Loucy (cell line): ENCODE measurements around the gene RDH12.

Experiments
- H2AFZ ChIP-seq: fragments of 200-600 bp; sonication (generic); 2 replicates; pipeline ENCODE4 v1.6.0; 2016; ENCODE audit warnings: antibody characterized with exemption, mild to moderate bottlenecking, low read length, moderate library complexity
- H3F3A ChIP-seq: fragments of 200-600 bp; 2 replicates; pipeline ENCODE4 v1.6.0; 2016; ENCODE audit warnings: antibody characterized with exemption, low read depth, mild to moderate bottlenecking
- H3K27me3 ChIP-seq: fragments of 200-600 bp; sonication (generic); 2 replicates; pipeline ENCODE4 v1.6.1; 2014; ENCODE audit warnings: low read length, mild to moderate bottlenecking; ENCODE audit not compliant: insufficient read depth, poor library complexity, severe bottlenecking
- H3K36me3 ChIP-seq: fragments of 200-600 bp; sonication (generic); 2 replicates; pipeline ENCODE4 v1.6.1; 2016; ENCODE audit warnings: low read length; ENCODE audit not compliant: insufficient read depth
- H3K4me1 ChIP-seq: fragments of 200-600 bp; sonication (generic); 2 replicates; pipeline ENCODE4 v1.5.1; 2014; ENCODE audit warnings: low read length, mild to moderate bottlenecking; ENCODE audit not compliant: insufficient read depth, poor library complexity, severe bottlenecking
- H3K4me2 ChIP-seq: fragments of 200-600 bp; sonication (generic); 2 replicates; pipeline ENCODE4 v1.6.0; 2014; ENCODE audit warnings: antibody characterized with exemption, low read length, low read depth, mild to moderate bottlenecking; ENCODE audit not compliant: poor library complexity, severe bottlenecking
- H3K4me3 ChIP-seq: fragments of 200-600 bp; sonication (generic); 2 replicates; pipeline ENCODE4 v1.5.1; 2014; ENCODE audit warnings: low read length, mild to moderate bottlenecking, mixed read lengths; ENCODE audit not compliant: poor library complexity, severe bottlenecking
- H3K79me2 ChIP-seq: fragments of 200-600 bp; sonication (generic); 2 replicates; pipeline ENCODE4 v1.6.1; 2014; ENCODE audit warnings: low read length; ENCODE audit not compliant: insufficient read depth
- H3K9ac ChIP-seq: fragments of 200-600 bp; sonication (generic); 2 replicates; pipeline ENCODE4 v1.6.0; 2014; ENCODE audit warnings: mild to moderate bottlenecking, low read depth, low read length, moderate library complexity; ENCODE audit not compliant: poor library complexity, severe bottlenecking
- H3K9me2 ChIP-seq: fragments of 200-600 bp; sonication (generic); replicated peaks from 2 replicates; pipeline ENCODE4 v1.6.1; 2016; ENCODE audit warnings: low read depth, low read length, mixed read lengths
- H3K9me3 ChIP-seq: fragments of 200-600 bp; sonication (generic); 2 replicates; pipeline ENCODE4 v1.6.1; 2014; ENCODE audit warnings: mild to moderate bottlenecking, antibody characterized with exemption, low read length, low read depth; ENCODE audit not compliant: insufficient read depth
- H4K20me1 ChIP-seq: fragments of 200-600 bp; sonication (generic); 2 replicates; pipeline ENCODE4 v1.6.0; 2014; ENCODE audit warnings: antibody characterized with exemption, low read length, mild to moderate bottlenecking; ENCODE audit not compliant: insufficient read depth, poor library complexity, severe bottlenecking
- CTCF ChIP-seq: fragments of 200-600 bp; sonication (generic); conservative IDR thresholded peaks from 2 replicates; pipeline ENCODE4 v1.5.1; 2014; ENCODE audit warnings: mild to moderate bottlenecking, antibody characterized with exemption, low read length
- EZH2phosphoT487 ChIP-seq: fragments of 200-600 bp; IDR thresholded peaks from 2 replicates; pipeline ENCODE4 v1.6.1; 2018; ENCODE audit warnings: antibody characterized with exemption, mild to moderate bottlenecking, moderate library complexity, borderline replicate concordance

RDH12 gene

DNA sequence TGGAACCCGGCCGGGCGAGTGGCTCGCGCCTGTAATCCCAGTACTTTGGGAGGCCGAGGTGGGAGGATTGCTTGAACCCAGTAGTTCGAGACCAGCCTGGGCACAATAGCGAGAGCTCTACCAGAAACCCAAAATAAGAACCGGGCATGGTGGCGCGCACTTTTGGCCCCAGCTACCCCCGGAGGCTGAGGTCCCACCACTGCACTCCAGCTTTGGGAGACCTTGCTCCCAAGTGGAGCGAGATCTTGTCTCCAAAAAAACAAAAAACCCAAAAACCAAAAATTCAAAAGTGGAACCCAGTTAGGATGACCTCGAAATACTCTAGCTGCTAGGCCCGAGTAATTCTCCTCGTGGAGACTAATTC is 26.5 kb upstream of the RDH12 start:
- Histone ChIP-seq H3K4me3 (peak overlapping the region; percentile 88), H3K9me3 (no peaks in the 10 kb centered on the region), H3K9ac (peak overlapping the region; percentile 76), H2AFZ (peak overlapping the region; percentile 91; the same call in 1 of the 2 replicates), H3K4me1 (peaks cover 32% of the 10 kb centered on the region), H3K4me2 (peak overlapping the region; percentile 99), H4K20me1 (peaks cover 32% of the 10 kb centered on the region), H3K9me2 (no peaks in the 10 kb centered on the region), H3K79me2 (peaks cover 38% of the 10 kb centered on the region), H3F3A (no peaks in the 10 kb centered on the region), H3K27me3 (no peaks in the 10 kb centered on the region), H3K36me3 (peaks cover 36% of the 10 kb centered on the region)
- TF ChIP-seq EZH2phosphoT487 (no peak), CTCF (no peak)

- peaks cover 13% of the 10 kb centered on the region for H4K20me1 ChIP-seq
- H3K4me2 ChIP-seq, result no peak overlapping the region
- H3K27me3 ChIP-seq, result no peaks in the 10 kb centered on the region
- H3K4me3 ChIP-seq, result no peak overlapping the region
- peaks cover 13% of the 10 kb centered on the region for H3K4me1 ChIP-seq
- no peak overlapping the region for H2AFZ ChIP-seq
- H3F3A ChIP-seq, result no peaks in the 10 kb centered on the region
- H3K36me3 ChIP-seq, result peaks cover 69% of the 10 kb centered on the region
- no peak for TF ChIP-seq EZH2phosphoT487
- no peak for TF ChIP-seq CTCF
- H3K79me2 ChIP-seq, result peaks cover 17% of the 10 kb centered on the region
- H3K9me2 ChIP-seq, result no peaks in the 10 kb centered on the region
- H3K9me3 ChIP-seq, result no peaks in the 10 kb centered on the region
- H3K9ac ChIP-seq, result no peak overlapping the region
Observed at GRCh38 chr14:67679006-67679405, 22.7 kb upstream of the RDH12 start.

DNA sequence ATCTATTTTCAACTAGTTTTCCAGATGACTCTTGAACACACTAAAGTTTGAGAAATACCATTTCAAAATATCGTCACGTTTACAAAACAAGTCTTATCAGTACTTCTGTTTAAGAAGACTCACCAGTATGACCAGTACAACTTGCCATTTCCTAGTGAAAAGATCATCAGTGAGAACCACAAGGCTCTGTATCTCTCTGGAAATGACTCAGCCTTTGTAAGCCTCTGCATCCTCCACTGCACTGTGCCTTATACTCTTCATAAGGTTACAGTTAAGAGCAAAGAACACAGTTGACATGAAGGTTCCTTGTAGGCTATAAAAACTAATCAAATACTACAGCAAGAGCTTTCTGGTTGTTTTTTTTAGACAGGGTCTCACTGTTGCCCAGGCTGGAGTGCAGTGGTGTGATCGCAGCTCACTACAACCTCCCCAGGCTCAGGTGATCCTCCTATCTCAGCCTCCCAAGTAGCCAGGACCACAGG is 21.5 kb upstream of the RDH12 start:
- H3K27me3 ChIP-seq, result no peaks in the 10 kb centered on the region
- no peaks in the 10 kb centered on the region for H3K9me3 ChIP-seq
- H3K36me3 ChIP-seq, result peaks cover 79% of the 10 kb centered on the region
- no peaks in the 10 kb centered on the region for H3K9me2 ChIP-seq
- peaks cover 14% of the 10 kb centered on the region for H3K4me1 ChIP-seq
- no peak overlapping the region for H2AFZ ChIP-seq
- H3F3A ChIP-seq, result no peaks in the 10 kb centered on the region
- peak overlapping the region; percentile 29 for H3K4me2 ChIP-seq
- H3K79me2 ChIP-seq, result peaks cover 14% of the 10 kb centered on the region; the same call in 1 of the 2 replicates
- H3K9ac ChIP-seq, result no peak overlapping the region
- peaks cover 11% of the 10 kb centered on the region for H4K20me1 ChIP-seq
- no peak overlapping the region for H3K4me3 ChIP-seq
- TF ChIP-seq EZH2phosphoT487 (no peak), CTCF (no peak)
